ENCODE measurements around the gene COLGALT1.
"Not testable (repeated sequence)": the region's sequence is repeated elsewhere in the genome, so short reads cannot be mapped to it uniquely, and the experiment has no call there.

Gene COLGALT1

GRCh38 chr19:17555480-17555928, at the start of gene COLGALT1:
Gene COLGALT1, plus strand, starts transcription at chr19:17555649. Its CDS starts 65 bp downstream, at chr19:17555714.
- in situ Hi-C loops (cut with MboI; ENCODE audit: low sequenced_read_pairs) = no loop called here

- in situ Hi-C loops (cut with MboI; ENCODE audit: low sequenced_read_pairs) = no loop called here
These were observed 48.7 kb upstream of the COLGALT1 start for GRCh38 chr19:17506745-17507144.

GRCh38 chr19:17508558-17508933, 46.9 kb upstream of the COLGALT1 start:
- in situ Hi-C loops (cut with MboI; ENCODE audit: low sequenced_read_pairs) = not testable (repeated sequence)

- in situ Hi-C loops (cut with MboI; ENCODE audit: low sequenced_read_pairs) = no loop called here
These were observed 45.0 kb upstream of the COLGALT1 start for GRCh38 chr19:17510220-17510993.

- in situ Hi-C loops (cut with MboI; ENCODE audit: low sequenced_read_pairs) = no loop called here
These were observed 43.5 kb upstream of the COLGALT1 start for GRCh38 chr19:17511724-17512573.

- in situ Hi-C loops (cut with MboI; ENCODE audit: low sequenced_read_pairs) = no loop called here
These were observed 42.9 kb upstream of the COLGALT1 start for GRCh38 chr19:17512574-17512939.

GRCh38 chr19:17515408-17516149, 39.9 kb upstream of the COLGALT1 start:
- in situ Hi-C loops (cut with MboI; ENCODE audit: low sequenced_read_pairs) = no loop called here

- in situ Hi-C loops (cut with MboI; ENCODE audit: low sequenced_read_pairs) = no loop called here
These were observed 37.6 kb upstream of the COLGALT1 start for GRCh38 chr19:17517898-17518297.

GRCh38 chr19:17518654-17519053, 36.8 kb upstream of the COLGALT1 start:
- in situ Hi-C loops (cut with MboI; ENCODE audit: low sequenced_read_pairs) = not testable (repeated sequence)

GRCh38 chr19:17519967-17520366, 35.5 kb upstream of the COLGALT1 start:
- in situ Hi-C loops (cut with MboI; ENCODE audit: low sequenced_read_pairs) = no loop called here

GRCh38 chr19:17520865-17521264, 34.6 kb upstream of the COLGALT1 start:
- in situ Hi-C loops (cut with MboI; ENCODE audit: low sequenced_read_pairs) = no loop called here

GRCh38 chr19:17522988-17523872, 32.2 kb upstream of the COLGALT1 start:
- in situ Hi-C loops (cut with MboI; ENCODE audit: low sequenced_read_pairs) = no loop called here

GRCh38 chr19:17524651-17525050, 30.8 kb upstream of the COLGALT1 start:
- in situ Hi-C loops (cut with MboI; ENCODE audit: low sequenced_read_pairs) = no loop called here

GRCh38 chr19:17525141-17525540, 30.3 kb upstream of the COLGALT1 start:
- in situ Hi-C loops (cut with MboI; ENCODE audit: low sequenced_read_pairs) = no loop called here

GRCh38 chr19:17526922-17527321, 28.5 kb upstream of the COLGALT1 start:
- in situ Hi-C loops (cut with MboI; ENCODE audit: low sequenced_read_pairs) = no loop called here

GRCh38 chr19:17527326-17527725, 28.1 kb upstream of the COLGALT1 start:
- in situ Hi-C loops (cut with MboI; ENCODE audit: low sequenced_read_pairs) = no loop called here

GRCh38 chr19:17528610-17529009, 26.8 kb upstream of the COLGALT1 start:
- in situ Hi-C loops (cut with MboI; ENCODE audit: low sequenced_read_pairs) = no loop called here

GRCh38 chr19:17529239-17530158, 25.9 kb upstream of the COLGALT1 start:
- in situ Hi-C loops (cut with MboI; ENCODE audit: low sequenced_read_pairs) = no loop called here

- in situ Hi-C loops (cut with MboI; ENCODE audit: low sequenced_read_pairs) = no loop called here
These were observed 24.9 kb upstream of the COLGALT1 start for GRCh38 chr19:17530586-17530985.

Measured in HL-60/S4 treated with phorbol 12-myristate 13-acetate at 8.2 ng/mL for 4 days and 3 days (cell line).